Neural progenitor cell (in vitro differentiated cells): ENCODE results near the gene MTCL3.
A peak's percentile ranks its signal among the peaks of the same experiment; 100 is the strongest.

ENCODE experiments used
- DNase-seq: peaks from one replicate; pipeline ENCODE4 v3.0.0-alpha.2; 2016; ENCODE audit warnings: low spot score
- H2AFZ ChIP-seq: fragments of 200-600 bp; sonication (generic); replicated peaks from 2 replicates; pipeline ENCODE4 v1.6.1; 2016; ENCODE audit warnings: antibody characterized with exemption
- H3F3A ChIP-seq: fragments of 200-600 bp; sonication (generic); 2 replicates; pipeline ENCODE4 v1.6.1; 2016; ENCODE audit warnings: antibody characterized with exemption, low read depth
- H3K27ac ChIP-seq: fragments of 200-600 bp; sonication (generic); 2 replicates; pipeline ENCODE4 v1.5.1; 2016; ENCODE audit warnings: mild to moderate bottlenecking
- H3K27me3 ChIP-seq: fragments of 200-600 bp; sonication (generic); 2 replicates; pipeline ENCODE4 v1.6.1; 2016; ENCODE audit warnings: mild to moderate bottlenecking, moderate library complexity
- H3K36me3 ChIP-seq: fragments of 200-600 bp; sonication (generic); 2 replicates; pipeline ENCODE4 v1.5.1; 2016
- H3K4me1 ChIP-seq: fragments of 200-600 bp; sonication (generic); 2 replicates; pipeline ENCODE4 v1.6.1; 2016; ENCODE audit warnings: mixed run types
- H3K4me2 ChIP-seq: fragments of 200-600 bp; sonication (generic); 2 replicates; pipeline ENCODE4 v1.6.1; 2016
- H3K4me3 ChIP-seq: fragments of 200-600 bp; sonication (generic); 2 replicates; pipeline ENCODE4 v1.5.1; 2016
- H3K79me2 ChIP-seq: fragments of 200-600 bp; sonication (generic); 2 replicates; pipeline ENCODE4 v1.6.1; 2016; ENCODE audit warnings: low read depth
- H3K9ac ChIP-seq: fragments of 200-600 bp; sonication (generic); 2 replicates; pipeline ENCODE4 v1.6.1; 2016
- H3K9me3 ChIP-seq: fragments of 200-600 bp; sonication (generic); 2 replicates; pipeline ENCODE4 v1.5.1; 2016; ENCODE audit warnings: low read depth
- H4K20me1 ChIP-seq: fragments of 200-600 bp; sonication (generic); 2 replicates; pipeline ENCODE4 v1.6.1; 2016; ENCODE audit warnings: low read depth
- H3K27ac Mint-ChIP-seq: 3 replicates; pipeline ENCODE4 v1.8.0; 2021; ENCODE audit warnings: mixed read lengths
- H3K27me3 Mint-ChIP-seq: 2 replicates; pipeline ENCODE4 v1.8.0; 2022; ENCODE audit warnings: low read depth, mild to moderate bottlenecking, inconsistent platforms, moderate library complexity, mixed read lengths; ENCODE audit not compliant: insufficient read depth
- H3K36me3 Mint-ChIP-seq: 3 replicates; pipeline ENCODE4 v1.8.0; 2021; ENCODE audit warnings: mixed read lengths
- H3K4me1 Mint-ChIP-seq: 3 replicates; pipeline ENCODE4 v1.8.0; 2021; ENCODE audit warnings: mixed read lengths
- H3K4me3 Mint-ChIP-seq: 3 replicates; pipeline ENCODE4 v1.8.0; 2021; ENCODE audit warnings: mild to moderate bottlenecking, moderate library complexity, mixed read lengths
- H3K9me3 Mint-ChIP-seq: 3 replicates; pipeline ENCODE4 v1.8.0; 2020; ENCODE audit warnings: mixed read lengths
- CTCF ChIP-seq: fragments of 200-600 bp; sonication (generic); IDR thresholded peaks from 2 replicates; pipeline ENCODE4 v1.5.1; 2017; ENCODE audit warnings: antibody characterized with exemption, mild to moderate bottlenecking
- EZH2 ChIP-seq: fragments of 200-600 bp; sonication (generic); IDR thresholded peaks from 2 replicates; pipeline ENCODE4 v1.6.1; 2017; ENCODE audit warnings: antibody characterized with exemption, mild to moderate bottlenecking, moderate library complexity
- EZH2phosphoT487 ChIP-seq: fragments of 200-600 bp; sonication (generic); IDR thresholded peaks from 2 replicates; pipeline ENCODE4 v1.6.1; 2017; ENCODE audit warnings: antibody characterized with exemption

Gene MTCL3

GRCh38 chr6:127564761-127565160 lies 45.6 kb upstream of the MTCL3 start:
- no peaks in the 10 kb centered on the region for H3K79me2 ChIP-seq
- H3K4me2 ChIP-seq: no peak overlapping the region
- TF ChIP-seq CTCF (no peak), EZH2 (no peak), EZH2phosphoT487 (no peak)
- no peak overlapping the region for H3K4me3 ChIP-seq
- H3K27me3 ChIP-seq: no peaks in the 10 kb centered on the region
- H3K4me3 Mint-ChIP-seq: no peak overlapping the region
- DNase-seq: no peak
- no peaks in the 10 kb centered on the region for H3K9me3 Mint-ChIP-seq
- no peaks in the 10 kb centered on the region for H3K27me3 Mint-ChIP-seq
- H3K4me1 ChIP-seq: no peaks in the 10 kb centered on the region
- no peak overlapping the region for H2AFZ ChIP-seq
- H3K36me3 Mint-ChIP-seq: no peaks in the 10 kb centered on the region
- no peak overlapping the region for H3K9ac ChIP-seq
- H3F3A ChIP-seq: no peaks in the 10 kb centered on the region
- no peaks in the 10 kb centered on the region for H3K36me3 ChIP-seq
- H3K27ac Mint-ChIP-seq: no peak overlapping the region
- no peak overlapping the region for H3K27ac ChIP-seq
- no peaks in the 10 kb centered on the region for H4K20me1 ChIP-seq
- no peaks in the 10 kb centered on the region for H3K9me3 ChIP-seq
- H3K4me1 Mint-ChIP-seq: no peaks in the 10 kb centered on the region

GRCh38 chr6:127561660-127562059 lies 42.5 kb upstream of the MTCL3 start:
- no peaks in the 10 kb centered on the region for H3K9me3 ChIP-seq
- no peaks in the 10 kb centered on the region for H3K4me1 ChIP-seq
- no peaks in the 10 kb centered on the region for H4K20me1 ChIP-seq
- TF ChIP-seq EZH2phosphoT487: no peak
- TF ChIP-seq CTCF: no peak
- no peak for TF ChIP-seq EZH2
- H3K36me3 ChIP-seq: no peaks in the 10 kb centered on the region
- H3F3A ChIP-seq: no peaks in the 10 kb centered on the region
- H3K27ac ChIP-seq: no peak overlapping the region
- H2AFZ ChIP-seq: no peak overlapping the region
- no peak for DNase-seq
- H3K9me3 Mint-ChIP-seq: no peaks in the 10 kb centered on the region
- H3K4me1 Mint-ChIP-seq: no peaks in the 10 kb centered on the region
- no peaks in the 10 kb centered on the region for H3K27me3 Mint-ChIP-seq
- no peak overlapping the region for H3K4me3 Mint-ChIP-seq
- H3K4me2 ChIP-seq: no peak overlapping the region
- H3K9ac ChIP-seq: no peak overlapping the region
- H3K4me3 ChIP-seq: no peak overlapping the region
- no peaks in the 10 kb centered on the region for H3K36me3 Mint-ChIP-seq
- H3K79me2 ChIP-seq: no peaks in the 10 kb centered on the region
- H3K27me3 ChIP-seq: no peaks in the 10 kb centered on the region
- no peak overlapping the region for H3K27ac Mint-ChIP-seq

- no peaks in the 10 kb centered on the region for H3K27me3 Mint-ChIP-seq
- no peaks in the 10 kb centered on the region for H3K27me3 ChIP-seq
- no peaks in the 10 kb centered on the region for H3K36me3 Mint-ChIP-seq
- no peaks in the 10 kb centered on the region for H3K4me1 ChIP-seq
- H3K4me1 Mint-ChIP-seq: no peaks in the 10 kb centered on the region
- no peak overlapping the region for H3K4me3 Mint-ChIP-seq
- no peaks in the 10 kb centered on the region for H3F3A ChIP-seq
- no peak overlapping the region for H3K4me3 ChIP-seq
- DNase-seq: peak; percentile 62
- H3K9me3 ChIP-seq: no peaks in the 10 kb centered on the region
- no peak overlapping the region for H3K27ac ChIP-seq
- no peaks in the 10 kb centered on the region for H3K36me3 ChIP-seq
- no peak overlapping the region for H3K9ac ChIP-seq
- TF ChIP-seq EZH2 (no peak), CTCF (peak; percentile 67), EZH2phosphoT487 (no peak)
- H3K9me3 Mint-ChIP-seq: no peaks in the 10 kb centered on the region
- no peak overlapping the region for H3K4me2 ChIP-seq
- no peak overlapping the region for H3K27ac Mint-ChIP-seq
- H4K20me1 ChIP-seq: no peaks in the 10 kb centered on the region
- H3K79me2 ChIP-seq: no peaks in the 10 kb centered on the region
- no peak overlapping the region for H2AFZ ChIP-seq
Observed at GRCh38 chr6:127554435-127555006, 35.4 kb upstream of the MTCL3 start.
